Effector CD8-positive, alpha-beta T cell (primary cell): Measurements from ENCODE around the gene MID2.
"Not testable (repeated sequence)": the region's sequence is repeated elsewhere in the genome, so short reads cannot be mapped to it uniquely, and the experiment has no call there.

Experiments
- DNase-seq: peaks from one replicate; lab custom pipeline; 2025; lab: John Stamatoyannopoulos, UW
- total RNA-seq, 4 experiments: gene quantifications; one replicate each; lab custom pipeline; 2026; lab: John Stamatoyannopoulos, UW

Gene MID2, protein sequence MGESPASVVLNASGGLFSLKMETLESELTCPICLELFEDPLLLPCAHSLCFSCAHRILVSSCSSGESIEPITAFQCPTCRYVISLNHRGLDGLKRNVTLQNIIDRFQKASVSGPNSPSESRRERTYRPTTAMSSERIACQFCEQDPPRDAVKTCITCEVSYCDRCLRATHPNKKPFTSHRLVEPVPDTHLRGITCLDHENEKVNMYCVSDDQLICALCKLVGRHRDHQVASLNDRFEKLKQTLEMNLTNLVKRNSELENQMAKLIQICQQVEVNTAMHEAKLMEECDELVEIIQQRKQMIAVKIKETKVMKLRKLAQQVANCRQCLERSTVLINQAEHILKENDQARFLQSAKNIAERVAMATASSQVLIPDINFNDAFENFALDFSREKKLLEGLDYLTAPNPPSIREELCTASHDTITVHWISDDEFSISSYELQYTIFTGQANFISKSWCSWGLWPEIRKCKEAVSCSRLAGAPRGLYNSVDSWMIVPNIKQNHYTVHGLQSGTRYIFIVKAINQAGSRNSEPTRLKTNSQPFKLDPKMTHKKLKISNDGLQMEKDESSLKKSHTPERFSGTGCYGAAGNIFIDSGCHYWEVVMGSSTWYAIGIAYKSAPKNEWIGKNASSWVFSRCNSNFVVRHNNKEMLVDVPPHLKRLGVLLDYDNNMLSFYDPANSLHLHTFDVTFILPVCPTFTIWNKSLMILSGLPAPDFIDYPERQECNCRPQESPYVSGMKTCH
- 14.5 to 27.9 (median 20.7) reads per million in 4 experiments for total RNA-seq

DNA sequence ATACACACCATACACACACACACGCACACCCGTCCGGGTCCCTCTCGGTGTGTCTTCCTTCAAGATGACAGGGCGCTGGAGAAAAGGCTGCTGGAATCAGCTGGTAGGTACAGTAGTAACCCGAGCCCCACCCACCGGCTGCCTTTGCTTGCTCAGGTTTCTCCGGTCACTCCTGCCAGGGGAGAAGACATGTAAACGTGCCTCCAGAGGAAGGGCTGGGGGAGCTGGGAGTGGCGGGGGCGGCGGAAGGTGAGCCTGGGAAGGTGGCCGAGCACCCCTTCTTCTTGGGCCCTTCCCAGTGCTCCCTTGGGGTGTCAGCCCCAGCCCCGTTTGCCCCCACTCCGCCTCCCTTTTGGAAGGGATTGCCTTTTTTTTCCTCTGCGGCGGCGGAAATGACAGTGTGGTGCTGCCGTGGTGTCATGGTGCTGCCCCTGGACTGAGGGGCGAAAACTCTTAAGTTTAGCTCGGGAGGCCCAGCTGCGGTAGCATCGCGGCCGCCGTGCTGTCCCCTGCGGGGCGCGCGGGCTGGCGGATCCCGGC is at the start of gene MID2:
Gene MID2 (plus strand): TSS at position 169 of the 540 bp plus-strand sequence. CDS start 561 bp downstream, outside the sequence.
- peak; percentile 15 for DNase-seq

DNA sequence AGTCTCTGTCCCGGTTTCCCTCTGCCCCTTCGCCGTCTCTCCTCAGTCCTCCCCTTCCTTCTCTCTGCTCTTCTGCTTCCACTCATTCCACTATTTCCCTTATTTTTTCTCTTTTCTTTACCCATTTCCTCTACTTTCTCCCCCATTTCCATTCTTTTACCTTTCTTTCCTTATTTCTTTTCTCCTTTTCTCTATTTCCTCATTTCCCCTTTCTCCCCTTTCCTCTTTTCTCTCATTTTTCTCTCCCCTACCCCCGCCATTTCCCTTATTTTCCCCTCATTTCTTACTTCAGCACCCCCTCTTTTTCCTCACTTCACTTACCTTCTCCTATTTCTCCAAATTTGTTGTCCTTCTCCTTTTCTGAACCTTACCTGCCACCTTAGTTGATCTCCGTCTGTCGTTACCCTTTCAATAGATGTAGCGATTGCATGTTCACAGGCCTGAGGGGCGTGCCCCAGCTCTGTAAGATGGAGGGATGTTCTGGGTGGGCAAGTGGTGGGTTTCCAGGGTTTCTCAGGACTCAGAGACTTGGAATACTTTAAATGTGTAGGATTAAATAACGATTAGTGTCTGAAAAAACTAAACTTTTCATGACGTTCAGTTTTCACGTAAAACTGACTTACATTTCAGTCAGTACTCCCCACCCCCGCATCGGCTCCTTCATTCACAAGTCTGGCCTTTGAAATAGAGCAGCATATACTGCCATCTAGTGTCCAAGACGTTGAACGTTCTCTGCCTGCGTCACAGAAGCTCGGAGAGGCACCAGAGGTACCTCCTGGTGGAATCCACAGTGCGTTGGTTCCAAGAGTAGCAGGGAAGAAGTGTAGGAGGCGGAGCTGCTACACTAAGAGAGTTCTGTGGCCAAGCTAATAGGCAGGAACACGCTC is 48.8 kb upstream of the MID2 start:
- DNase-seq, result peak; percentile 51

DNA sequence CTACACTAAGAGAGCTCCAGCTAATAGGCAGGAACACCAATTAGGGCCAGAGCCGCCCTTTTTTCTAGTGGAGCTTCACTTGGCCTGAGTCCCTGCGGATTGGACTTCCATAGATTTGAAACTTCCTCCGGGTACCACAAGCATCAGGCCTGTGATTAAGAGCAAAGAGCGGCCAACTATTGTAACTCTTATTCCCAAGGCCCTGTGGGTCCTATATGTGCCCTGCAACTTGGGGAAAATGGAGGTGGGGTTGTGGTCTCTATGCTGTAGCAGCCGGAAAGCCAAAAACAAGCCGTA is 48.2 kb upstream of the MID2 start, which contains the start of gene NCBP2L:
Gene NCBP2L (plus strand): TSS at position 198 of the 297 bp plus-strand sequence. CDS start 16,488 bp downstream, outside the sequence.
- no peak for DNase-seq

GRCh38 chrX:107780525-107780924 is 45.1 kb upstream of the MID2 start:
- no peak for DNase-seq

DNA sequence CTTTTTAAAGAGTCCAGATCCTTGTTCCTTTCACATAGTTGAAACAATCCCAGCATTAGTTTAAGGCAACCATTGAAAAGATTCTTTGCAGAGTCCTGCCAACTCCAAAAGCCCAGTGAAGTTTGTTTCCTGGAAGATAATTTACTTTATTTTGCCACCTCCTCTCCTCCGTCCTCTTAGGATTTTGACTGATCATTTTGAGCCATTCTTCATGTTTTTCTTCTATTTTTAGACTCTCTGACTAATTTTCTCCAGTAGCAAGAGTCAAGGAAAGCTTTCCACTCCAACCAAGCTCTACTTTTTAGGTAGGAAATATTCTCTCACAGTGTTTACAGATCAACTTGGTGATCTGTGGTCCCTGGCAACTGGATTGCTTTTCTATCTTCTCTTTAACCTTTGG is 37.8 kb upstream of the MID2 start:
- no peak for DNase-seq

DNA sequence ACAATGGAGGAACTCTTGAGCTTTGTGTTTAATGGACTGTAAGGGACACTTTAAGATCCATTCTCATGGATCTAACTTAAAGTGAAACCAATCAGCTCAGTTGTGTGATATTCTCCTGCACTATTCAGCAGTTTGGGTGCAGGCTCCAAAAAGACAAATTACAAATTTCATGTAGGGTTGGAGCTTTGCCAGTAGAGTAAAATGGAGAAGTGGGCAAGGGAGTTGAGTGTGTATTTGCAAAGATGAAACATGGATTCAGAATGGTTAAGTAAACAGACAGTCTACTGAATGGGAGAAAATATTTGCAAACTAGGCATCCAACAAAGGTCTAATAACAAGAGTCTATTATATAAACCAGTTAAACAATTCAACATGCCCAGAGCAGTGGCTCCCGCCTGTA is 21.2 kb upstream of the MID2 start:
- no peak for DNase-seq

DNA sequence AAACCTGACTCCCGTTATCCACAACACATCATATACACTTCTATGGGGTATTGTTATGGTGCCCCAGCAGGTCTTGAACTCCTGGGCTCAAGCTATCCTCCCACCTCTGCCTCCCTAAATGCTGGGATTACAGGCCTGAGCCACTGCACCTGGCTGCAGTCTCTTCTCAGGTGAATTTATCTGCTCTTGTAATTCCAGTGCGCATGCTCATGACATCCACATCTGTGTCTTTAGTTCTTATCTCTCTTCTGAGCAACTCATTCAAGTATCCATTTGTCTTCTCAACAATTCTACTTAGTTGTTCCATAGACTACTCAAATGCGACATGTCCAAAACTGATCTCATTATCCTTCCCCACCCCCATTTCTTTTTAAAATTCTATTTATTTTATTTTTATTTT is 20.5 kb upstream of the MID2 start:
- no peak for DNase-seq

DNA sequence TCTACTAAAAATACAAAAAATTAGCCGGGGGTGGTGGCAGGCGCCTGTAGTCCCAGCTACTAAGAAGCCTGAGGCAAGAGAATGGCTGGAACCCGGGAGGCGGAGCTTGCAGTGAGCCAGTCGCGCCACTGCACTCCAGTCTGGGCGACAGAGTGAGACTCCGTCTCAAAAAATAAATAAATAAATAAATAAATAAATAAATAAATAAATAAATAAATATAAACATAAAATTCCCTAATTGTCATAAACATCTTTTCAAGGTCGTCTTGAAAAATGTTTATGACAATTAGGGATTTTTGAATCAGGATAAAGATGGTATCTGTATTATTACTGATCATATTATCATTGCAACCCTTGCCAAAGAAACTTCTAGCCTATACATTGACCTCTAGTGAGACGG is 15.6 kb upstream of the MID2 start:
- not testable (repeated sequence) for DNase-seq

GRCh38 chrX:107818900-107819521 is 6.7 kb upstream of the MID2 start:
- DNase-seq, result no peak

DNA sequence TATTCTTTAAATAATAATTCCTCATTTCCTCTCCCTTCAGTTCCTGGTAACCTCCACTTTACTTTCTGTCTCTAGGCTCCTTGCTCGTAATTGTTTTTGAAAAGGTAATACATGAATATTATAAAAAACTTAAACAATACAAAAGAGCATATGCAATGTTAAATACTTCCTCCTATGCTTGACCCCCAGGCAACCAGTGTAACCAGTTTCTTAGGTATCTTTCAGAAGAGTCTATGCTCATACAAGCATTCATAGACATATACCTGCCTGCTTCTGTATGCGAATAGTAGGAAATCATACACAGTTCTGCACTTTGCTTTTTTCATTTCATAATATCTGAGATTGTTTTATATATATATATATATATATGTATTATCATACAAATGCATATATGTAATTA is 2.6 kb upstream of the MID2 start:
- DNase-seq, result no peak

GRCh38 chrX:107823456-107823855 is 2.2 kb upstream of the MID2 start:
- DNase-seq, result no peak

DNA sequence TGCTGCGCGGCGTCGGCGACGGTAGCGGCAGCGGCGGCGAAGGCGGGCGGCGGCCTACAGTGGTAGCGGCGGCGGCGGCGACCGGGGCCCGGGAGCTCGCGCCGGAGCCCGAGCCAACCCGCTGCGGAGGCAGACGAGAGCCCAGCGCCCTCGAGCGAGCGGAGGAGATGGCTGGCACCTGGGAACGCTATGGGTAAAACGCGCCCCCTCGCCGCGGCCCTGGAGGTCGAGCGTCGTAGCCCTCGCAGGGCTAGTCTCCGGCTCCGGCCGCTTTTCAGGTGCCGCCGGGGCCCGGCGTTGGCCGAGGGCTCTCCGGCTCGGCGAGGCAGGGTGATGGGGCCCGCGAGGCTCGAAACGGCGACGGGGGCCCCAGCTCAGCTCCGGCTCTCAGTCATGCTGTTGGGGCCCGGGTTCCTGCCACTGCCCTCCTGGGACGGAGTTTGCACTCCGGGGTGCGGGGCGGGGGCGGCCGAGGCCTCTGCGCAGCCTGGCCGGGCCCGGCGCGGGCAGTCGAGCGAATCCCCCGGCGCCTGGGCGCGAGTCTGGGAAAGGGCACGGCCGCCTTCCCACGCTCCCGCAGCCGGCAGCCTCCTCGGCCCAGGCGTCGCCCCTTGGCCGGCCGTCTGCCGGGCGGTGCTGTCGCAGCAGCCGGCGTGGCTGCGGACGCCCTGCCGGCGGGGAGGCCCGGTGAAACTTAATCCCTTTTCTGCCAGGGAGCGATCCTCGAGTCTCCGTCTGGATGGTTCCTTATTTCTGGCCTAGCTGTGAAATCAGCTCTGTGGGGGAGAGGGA is 768 bp downstream of the MID2 start:
- DNase-seq, result peak; percentile 8

- DNase-seq, result no peak
These were observed 1.6 kb downstream of the MID2 start for GRCh38 chrX:107827030-107827831.

- DNase-seq, result no peak
These were observed 2.2 kb downstream of the MID2 start for GRCh38 chrX:107827852-107828251.

- DNase-seq, result no peak
These were observed 4.2 kb downstream of the MID2 start for GRCh38 chrX:107829878-107830277.

DNA sequence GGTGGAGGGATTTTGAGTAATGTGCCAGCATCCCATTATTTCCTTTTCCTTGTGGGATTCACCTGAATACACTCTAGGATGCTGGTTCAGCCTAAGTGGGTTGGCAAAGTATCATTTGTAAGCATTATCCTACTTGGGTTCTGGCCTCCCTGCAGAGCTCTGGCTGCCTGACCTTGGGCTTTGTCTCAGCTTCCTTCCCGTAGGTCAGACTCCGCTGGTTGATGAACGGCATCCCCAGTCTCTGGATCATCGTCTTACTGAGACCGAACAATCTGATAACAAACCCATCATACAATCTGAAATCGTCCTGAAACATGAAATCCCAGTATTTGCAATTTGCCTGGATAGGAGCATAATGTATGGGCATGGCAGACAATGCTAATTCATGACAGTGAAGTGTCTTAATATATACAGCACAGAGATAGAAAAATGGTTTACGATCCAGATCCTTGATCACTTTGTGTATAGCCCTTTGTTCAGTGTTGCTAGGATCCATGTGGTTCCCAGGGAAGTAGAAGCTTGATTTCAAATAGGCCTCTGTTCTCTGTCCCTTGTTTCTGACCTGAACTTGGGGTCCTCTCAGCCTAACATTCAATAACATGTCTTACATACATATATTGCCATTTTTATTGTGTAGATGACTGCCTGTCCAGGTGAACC is 5.5 kb downstream of the MID2 start:
- no peak for DNase-seq

DNA sequence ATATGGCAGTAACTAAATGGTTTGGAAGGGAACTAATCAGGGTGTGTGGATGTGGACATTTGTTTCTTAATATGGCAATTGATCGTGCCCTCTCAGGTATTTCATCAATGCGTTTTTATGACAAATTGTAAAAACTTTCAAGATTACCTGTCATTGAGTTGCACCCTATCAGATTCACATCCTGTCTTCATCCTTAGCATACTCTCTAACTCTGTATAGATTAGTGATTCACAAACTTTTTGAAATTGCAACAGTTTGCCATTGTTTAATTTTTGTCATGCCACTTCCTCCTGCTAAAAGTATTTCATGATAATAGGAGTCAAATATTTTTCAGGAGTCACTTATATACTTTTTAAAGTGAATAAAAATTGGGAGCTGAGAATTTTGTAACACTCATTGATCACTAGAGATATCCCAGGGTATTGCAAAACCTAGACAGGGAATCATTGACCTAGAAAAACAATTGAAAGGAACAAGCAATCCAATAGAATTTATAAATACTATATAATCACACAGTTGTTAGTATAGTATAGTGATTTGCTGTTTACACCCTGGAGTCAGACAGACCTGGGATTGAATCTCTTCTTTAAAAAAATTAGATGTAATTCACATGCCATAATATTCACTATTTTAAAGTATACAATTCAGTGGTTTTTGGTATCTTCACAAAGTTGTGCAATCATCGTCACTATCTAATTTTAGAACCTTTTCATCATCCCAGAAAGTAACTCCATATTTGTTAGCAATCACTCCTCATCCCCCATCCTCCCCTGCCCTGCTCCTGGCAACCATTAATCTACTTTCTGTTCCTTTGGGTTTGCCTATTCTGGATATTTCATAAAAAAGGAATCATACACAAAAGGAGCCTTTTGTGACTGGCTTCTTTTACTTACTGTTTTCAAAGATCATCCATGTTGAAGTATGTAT is 8.9 kb downstream of the MID2 start:
- no peak for DNase-seq

- DNase-seq, result no peak
These were observed 11.3 kb downstream of the MID2 start for GRCh38 chrX:107836958-107837357.
